GM19328 (cell line): ENCODE measurements around the gene CHID1.

Source experiments
- ATAC-seq: cut with Tn5 transposase; IDR thresholded peaks from one replicate; pipeline ENCODE4 v1.9.1; 2021; ENCODE audit warnings: mild to moderate bottlenecking, moderate library complexity; ENCODE audit not compliant: unreplicated experiment

The CHID1 gene

DNA sequence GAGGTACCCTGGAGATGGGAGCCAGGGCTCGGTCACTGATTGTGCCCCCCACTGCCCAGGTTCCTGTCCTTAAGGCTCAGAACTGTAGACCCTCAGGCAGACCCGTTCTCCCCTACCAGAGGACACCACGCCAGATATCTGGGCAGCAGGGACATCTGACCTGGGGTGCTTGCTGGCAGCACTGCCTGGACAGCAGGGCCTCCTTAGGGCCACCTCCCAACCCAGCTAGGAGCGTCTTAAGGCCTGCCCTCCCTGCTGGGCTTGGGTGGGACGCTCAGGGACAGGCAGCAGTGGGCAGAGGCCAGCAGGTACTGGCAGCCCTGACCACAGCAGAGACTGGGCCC, 71.4 kb downstream of the CHID1 start:
- no peak for ATAC-seq

DNA sequence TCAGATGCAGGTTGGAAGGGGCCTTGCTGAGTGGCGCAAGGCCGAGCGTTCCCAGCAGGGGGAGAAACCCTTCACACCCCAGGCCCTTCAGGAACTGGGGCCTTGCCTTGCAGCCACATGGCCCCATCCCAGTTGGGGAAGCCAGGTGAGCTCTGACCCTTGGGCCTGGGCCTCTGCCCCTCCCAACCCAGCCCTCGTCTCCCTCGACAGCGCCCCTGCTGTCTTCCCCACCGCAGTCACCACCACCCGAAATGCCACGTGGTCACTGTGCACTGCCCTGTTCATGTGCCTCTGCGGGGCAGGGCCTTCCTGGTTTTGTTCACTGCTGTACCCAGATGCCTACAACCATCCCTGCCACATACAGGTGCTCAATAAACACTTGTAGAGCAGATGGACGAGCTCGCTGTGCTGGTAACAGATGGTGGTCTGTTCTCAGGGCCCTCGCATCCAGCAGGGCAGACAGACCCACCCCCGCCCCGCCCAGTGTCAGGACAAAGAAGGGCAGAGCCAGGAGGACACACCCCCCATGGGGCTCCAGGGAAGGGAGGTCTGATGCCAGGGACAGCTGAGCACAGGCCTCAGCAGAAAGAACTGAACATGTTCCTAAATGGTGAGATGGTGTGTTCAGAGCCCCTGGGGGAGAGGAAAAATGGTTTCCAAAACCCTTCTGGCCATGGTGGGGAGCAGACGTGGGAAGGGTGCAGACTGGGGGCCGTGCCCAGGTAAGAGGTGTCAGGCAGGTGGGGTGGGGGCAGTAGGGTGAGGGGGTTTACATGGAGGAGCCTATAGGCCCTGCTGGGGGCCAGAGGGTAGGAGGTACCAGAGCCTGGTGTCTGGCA, 72.0 kb downstream of the CHID1 start:
- no peak for ATAC-seq

GRCh38 chr11:837990-838307, 72.7 kb downstream of the CHID1 start:
- ATAC-seq: no peak

DNA sequence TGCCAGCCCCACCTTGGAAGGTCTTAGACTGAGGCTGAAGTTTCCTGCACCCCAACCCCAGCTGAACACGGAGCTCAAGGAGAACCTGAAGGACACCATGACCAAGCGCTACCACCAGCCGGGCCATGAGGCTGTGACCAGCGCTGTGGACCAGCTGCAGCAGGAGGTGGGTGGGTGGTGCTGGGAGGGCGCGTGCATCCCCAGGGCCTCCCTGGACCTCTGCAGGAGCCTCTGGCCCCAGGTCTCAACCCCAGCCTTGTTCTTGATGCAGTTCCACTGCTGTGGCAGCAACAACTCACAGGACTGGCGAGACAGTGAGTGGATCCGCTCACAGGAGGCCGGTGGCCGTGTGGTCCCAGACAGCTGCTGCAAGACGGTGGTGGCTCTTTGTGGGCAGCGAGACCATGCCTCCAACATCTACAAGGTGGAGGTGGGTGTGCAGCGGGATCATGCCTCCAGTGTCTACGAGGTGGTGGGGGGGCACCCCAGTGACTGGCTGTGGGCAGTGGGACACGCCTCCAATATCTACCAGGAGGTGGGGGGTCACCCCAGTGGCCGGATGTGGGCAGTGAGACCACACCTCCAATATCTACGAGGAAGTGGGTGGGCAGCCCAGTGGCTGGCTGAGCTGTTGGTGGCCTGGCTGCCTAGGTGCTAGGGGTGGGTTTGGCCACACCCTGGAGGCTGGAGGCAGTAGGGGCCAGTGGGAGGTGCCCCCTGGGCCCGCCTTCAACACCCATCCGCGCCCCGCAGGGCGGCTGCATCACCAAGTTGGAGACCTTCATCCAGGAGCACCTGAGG, 73.2 kb downstream of the CHID1 start:
- ATAC-seq: no peak

- ATAC-seq: no peak
Observed at GRCh38 chr11:836700-837099, 73.9 kb downstream of the CHID1 start.

- no peak for ATAC-seq
Observed at GRCh38 chr11:836274-836673, 74.3 kb downstream of the CHID1 start.

DNA sequence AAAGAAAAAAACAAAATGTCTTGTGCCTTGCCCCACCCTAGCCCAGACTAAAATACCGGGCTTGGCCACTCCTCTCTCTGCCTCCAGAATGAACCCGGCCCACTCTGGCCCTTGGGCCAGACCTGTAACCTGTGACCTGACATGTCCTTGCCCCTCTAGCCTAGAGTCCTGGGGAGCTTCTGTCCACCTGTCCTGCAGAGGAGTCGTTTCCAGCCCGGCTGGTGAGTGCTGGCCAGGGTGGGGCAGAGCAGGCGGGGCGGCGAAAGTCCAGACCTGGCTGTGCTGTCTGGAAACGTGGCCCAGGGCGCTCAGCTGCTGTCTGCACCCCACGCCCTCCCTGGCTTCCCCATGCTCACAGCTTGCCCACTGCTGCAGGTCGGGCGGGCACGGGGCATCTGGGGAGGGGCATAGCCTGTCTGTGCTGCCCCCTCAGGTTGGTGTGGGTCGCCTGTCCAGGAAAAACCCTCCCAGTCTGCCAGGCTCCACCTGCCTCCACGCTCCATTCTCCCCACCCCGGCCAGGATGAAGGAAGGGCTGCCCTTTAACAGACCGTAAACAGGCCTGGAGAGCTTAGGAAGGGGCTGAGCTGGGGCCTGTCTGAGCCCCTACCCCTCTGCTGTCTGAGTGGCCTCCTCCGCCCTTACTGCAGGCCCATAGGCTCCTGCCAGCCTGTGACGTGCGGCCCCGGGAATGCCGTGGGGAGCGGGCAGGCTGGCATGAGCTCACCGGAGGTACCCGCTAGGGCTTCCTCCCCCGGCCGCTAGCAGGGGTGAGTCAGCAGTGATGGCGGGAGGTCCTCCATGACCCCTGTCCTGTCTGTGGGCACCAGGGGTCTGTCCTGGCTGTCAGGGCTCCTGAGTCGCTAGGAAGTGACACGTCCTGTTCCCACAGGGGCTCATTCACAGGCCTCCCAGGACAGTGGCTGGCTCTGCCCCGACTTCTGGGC, 76.0 kb downstream of the CHID1 start:
- ATAC-seq: no peak

- ATAC-seq: no peak
Observed at GRCh38 chr11:833849-834311, 76.7 kb downstream of the CHID1 start.

DNA sequence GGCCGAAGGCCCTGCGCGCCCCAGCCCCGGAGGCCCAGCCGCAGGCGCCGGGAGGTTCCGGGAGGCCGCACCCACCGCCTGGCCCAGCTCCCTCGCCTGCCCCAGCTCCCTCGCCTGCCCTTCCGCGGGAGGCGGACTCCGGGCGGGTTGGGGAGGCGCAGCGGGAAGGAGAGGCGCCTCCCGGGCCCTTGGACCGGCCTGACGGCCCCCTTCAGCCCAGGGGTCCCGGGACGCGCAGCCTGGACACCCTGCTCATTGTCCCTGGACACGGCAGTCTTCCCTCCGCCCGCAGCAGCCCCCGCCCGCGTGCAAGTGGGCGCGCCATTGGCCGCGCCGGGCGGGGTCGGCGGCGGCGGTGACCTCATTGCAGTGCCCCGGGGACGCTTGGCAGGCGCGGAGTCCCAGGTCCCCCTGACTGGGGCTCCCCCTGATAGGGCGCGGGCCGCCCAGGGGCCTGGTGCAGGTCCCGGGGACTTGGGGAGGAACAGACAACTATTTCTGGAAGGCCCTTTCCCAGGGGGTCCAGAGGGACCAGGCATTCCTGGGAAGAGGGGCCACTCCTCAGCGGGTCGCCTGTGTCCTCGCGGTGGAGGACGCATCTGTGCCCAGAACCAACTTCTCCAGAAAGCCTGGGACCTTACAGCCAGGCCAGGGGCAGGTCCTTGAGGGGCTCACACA, 77.4 kb downstream of the CHID1 start:
- no peak for ATAC-seq

DNA sequence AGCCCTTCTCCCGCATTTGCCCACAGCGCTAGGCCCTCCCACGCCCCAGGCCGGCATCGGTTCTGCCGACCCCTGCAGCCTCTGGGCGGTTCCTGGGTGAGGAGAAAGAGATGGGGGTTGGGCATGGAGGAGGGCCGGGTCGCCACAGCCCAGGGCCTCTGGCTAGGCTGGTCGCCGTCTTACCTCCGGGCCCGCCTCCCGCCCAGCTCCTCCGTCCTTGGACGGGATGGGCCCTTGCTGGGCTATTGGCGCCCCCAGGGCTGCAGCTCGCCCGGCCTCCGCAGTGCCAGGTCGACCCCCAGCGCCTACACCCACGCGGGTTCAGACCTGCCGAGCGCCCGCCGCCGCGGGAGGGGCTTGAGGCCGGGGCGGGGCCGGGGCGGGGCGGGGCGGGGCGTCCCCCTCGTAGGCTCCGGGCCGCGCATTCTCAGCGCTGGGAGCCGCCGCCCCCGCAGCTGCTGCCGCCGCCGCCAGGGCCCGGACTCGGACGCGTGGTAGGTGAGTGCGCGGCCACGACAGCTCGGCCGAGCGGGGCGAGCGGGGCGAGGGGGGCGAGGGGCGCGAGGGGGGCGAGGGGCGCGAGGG, 78.0 kb downstream of the CHID1 start, which contains the start of gene CD151:
TSS of gene CD151 (plus strand) at position 424 of the 585 bp plus-strand sequence. CDS start 3,118 bp downstream, outside the sequence.
- ATAC-seq: no peak

DNA sequence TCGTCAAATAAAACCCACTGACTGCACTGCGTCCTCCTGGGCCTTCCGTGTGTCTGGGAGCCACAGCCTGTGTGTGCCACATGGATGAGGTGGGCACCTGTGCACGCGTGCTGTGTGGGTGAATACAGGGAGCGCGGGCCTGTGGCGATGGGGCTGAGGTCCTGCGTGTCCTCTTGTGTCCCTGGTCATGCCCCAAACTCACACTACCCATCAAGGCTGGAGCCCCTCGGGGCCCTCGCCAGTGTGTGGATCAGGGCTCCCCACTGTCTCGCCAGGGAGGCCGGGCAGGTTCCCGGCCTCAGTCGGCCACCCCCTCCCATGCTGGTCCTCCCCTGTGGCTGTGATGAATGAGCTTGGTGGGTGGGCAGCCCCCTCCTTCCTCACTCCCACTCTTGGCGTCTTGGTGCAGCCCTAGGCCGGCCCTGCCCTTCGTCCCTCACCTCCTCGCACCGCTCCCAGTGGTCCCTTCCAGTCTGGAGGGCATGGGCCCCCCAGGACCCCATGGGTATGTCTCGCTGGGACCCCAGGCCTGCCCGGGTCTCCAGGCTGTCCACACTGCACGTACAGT, 78.6 kb downstream of the CHID1 start:
- ATAC-seq: no peak

- no peak for ATAC-seq
Observed at GRCh38 chr11:831118-831864, 79.3 kb downstream of the CHID1 start.

DNA sequence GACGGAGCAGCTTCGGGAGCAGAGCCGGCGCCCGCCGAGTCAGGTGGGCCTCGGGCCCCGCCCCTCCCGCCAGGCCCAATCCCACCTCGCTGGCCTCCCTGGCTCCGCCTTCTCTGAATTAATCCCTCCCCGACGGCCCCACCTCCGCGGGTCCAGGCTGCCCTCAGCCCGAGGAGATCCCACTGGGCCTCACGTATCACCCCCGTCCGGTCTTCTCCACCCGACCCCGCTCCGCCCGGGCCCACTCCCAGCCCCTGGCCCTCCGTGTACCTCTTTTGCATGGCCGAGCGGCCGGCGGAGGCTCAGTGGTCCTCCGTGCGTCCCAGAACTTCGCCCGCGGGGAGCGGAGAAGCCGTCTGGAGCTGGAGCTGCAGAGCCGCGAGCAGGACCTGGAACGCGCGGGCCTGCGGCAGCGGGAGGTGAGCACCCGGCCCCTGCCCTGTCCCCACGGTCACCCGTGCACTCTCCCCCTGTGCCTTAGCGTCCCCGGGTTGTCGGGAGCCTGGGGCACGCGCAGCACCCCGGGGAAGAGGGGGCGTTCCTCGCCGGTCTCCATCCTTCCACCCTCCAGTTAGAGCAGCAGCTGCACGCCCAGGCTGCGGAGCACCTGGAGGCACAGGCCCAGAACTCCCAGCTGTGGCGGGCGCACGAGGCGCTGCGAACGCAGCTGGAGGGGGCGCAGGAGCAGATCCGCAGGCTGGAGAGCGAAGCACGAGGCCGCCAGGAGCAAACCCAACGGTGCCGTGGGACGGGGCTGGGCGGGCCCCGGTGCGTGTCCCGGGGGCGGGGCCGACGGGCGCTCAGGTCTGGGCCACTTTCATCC, 80.1 kb downstream of the CHID1 start:
- ATAC-seq: no peak

GRCh38 chr11:829847-830294, 80.7 kb downstream of the CHID1 start:
- no peak for ATAC-seq

- ATAC-seq: no peak
Observed at GRCh38 chr11:829176-829846, 81.3 kb downstream of the CHID1 start.

DNA sequence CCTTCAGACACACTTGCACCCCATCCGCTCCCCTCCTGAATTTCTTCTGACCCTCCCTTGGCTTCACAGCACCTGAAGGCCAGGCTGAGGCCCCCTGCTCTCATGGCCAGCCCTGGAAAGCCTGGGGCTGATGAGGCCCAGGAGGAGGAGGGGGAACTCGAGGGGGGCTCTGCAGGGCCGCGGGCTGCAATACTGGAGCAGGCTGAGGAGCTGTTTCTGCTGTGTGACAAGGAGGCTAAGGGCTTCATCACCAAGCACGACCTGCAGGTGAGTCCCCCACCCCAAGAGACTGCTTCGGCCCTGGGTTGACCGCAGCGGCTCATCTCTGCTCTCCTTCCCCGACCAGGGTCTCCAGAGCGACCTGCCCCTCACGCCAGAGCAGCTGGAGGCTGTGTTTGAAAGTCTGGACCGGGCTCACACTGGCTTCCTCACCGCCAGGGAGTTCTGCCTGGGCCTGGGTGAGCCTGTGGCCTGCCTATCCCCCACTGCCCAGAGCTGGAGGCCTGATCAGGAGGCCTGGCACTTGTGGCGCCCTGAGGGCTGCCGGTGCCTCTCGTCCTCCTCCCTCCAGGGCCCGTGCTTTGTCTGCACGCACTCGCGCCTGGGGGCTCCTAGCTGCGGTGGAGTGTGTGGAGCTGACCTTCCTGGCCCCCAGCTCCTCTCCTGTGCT, 82.0 kb downstream of the CHID1 start:
- no peak for ATAC-seq

- no peak for ATAC-seq
Observed at GRCh38 chr11:827897-828192, 82.8 kb downstream of the CHID1 start, which contains the start of gene CRACR2B. Gene CRACR2B (plus strand): TSS chr11:827919. CDS start chr11:828608, 689 bp downstream.
